ENCODE data around the gene S100Z.
"Not testable (repeated sequence)": the region's sequence is repeated elsewhere in the genome, so short reads cannot be mapped to it uniquely, and the experiment has no call there.

The S100Z gene

GRCh38 chr5:76941442-76941841, 91.6 kb downstream of the S100Z start:
- no peak overlapping the region for H3K4me3 ChIP-seq (ENCODE audit: low read length)
- TF ChIP-seq CTCF (IDR thresholded peaks at IDR 0.05; ENCODE audit: insufficient read depth, low read depth, low read length, missing control alignments), result no peak
- peak; percentile 19 for DNase-seq (ENCODE audit: low read depth)

- TF ChIP-seq CTCF (IDR thresholded peaks at IDR 0.05; ENCODE audit: insufficient read depth, low read depth, low read length, missing control alignments), result no peak
- peak; percentile 37 for DNase-seq (ENCODE audit: low read depth)
- H3K4me3 ChIP-seq (ENCODE audit: low read length), result no peak overlapping the region
Observed at GRCh38 chr5:76942581-76942980, 92.8 kb downstream of the S100Z start.

- no peak for DNase-seq (ENCODE audit: low read depth)
- no peak for TF ChIP-seq CTCF (IDR thresholded peaks at IDR 0.05; ENCODE audit: insufficient read depth, low read depth, low read length, missing control alignments)
- no peak overlapping the region for H3K4me3 ChIP-seq (ENCODE audit: low read length)
Observed at GRCh38 chr5:76943006-76943405, 93.2 kb downstream of the S100Z start.

- no peak for DNase-seq (ENCODE audit: low read depth)
- H3K4me3 ChIP-seq (ENCODE audit: low read length), result no peak overlapping the region
- TF ChIP-seq CTCF (IDR thresholded peaks at IDR 0.05; ENCODE audit: insufficient read depth, low read depth, low read length, missing control alignments), result no peak
Observed at GRCh38 chr5:76944638-76945037, 94.8 kb downstream of the S100Z start.

- H3K4me3 ChIP-seq (ENCODE audit: low read length); DNase-seq (ENCODE audit: low read depth): not testable (repeated sequence)
Observed at GRCh38 chr5:76945238-76945637, 95.4 kb downstream of the S100Z start.

- no peak for TF ChIP-seq CTCF (IDR thresholded peaks at IDR 0.05; ENCODE audit: insufficient read depth, low read depth, low read length, missing control alignments)
- DNase-seq (ENCODE audit: low read depth), result no peak
Observed at GRCh38 chr5:76946090-76946489, 96.3 kb downstream of the S100Z start.

GRCh38 chr5:76947082-76947503, 97.3 kb downstream of the S100Z start:
- no peak for TF ChIP-seq CTCF (IDR thresholded peaks at IDR 0.05; ENCODE audit: insufficient read depth, low read depth, low read length, missing control alignments)
- H3K4me3 ChIP-seq (ENCODE audit: low read length), result no peak overlapping the region
- DNase-seq (ENCODE audit: low read depth), result no peak

More at GRCh38 chr5:76946090-76946489, 96.3 kb downstream of the S100Z start:
- H3K4me3 ChIP-seq (ENCODE audit: low read length), result no peak overlapping the region
